ENCODE results near the gene ZNF414.

- TF ChIP-seq ZNF8 (CRISPR knock-in tag; IDR thresholded peaks at IDR 0.05): no peak
- TF ChIP-seq TOX (CRISPR knock-in tag; IDR thresholded peaks at IDR 0.05; ENCODE audit: borderline replicate concordance): no peak
- TF ChIP-seq PATZ1 (CRISPR knock-in tag; IDR thresholded peaks at IDR 0.05; ENCODE audit: borderline replicate concordance): no peak
- TF ChIP-seq SNAI2 (CRISPR knock-in tag; IDR thresholded peaks at IDR 0.05): no peak
- TF ChIP-seq CSDC2 (CRISPR knock-in tag; IDR thresholded peaks at IDR 0.05): no peak
- no peak for TF ChIP-seq RARB (CRISPR knock-in tag; IDR thresholded peaks at IDR 0.05)
- no peak for TF ChIP-seq GLIS3 (CRISPR knock-in tag; IDR thresholded peaks at IDR 0.05)
- TF ChIP-seq ARNTL (CRISPR knock-in tag; IDR thresholded peaks at IDR 0.05; ENCODE audit: borderline replicate concordance, low read depth): no peak
- no peak for TF ChIP-seq BACH2 (CRISPR knock-in tag; IDR thresholded peaks at IDR 0.05; ENCODE audit: borderline replicate concordance)
- no peak for TF ChIP-seq CREB5 (CRISPR knock-in tag; IDR thresholded peaks at IDR 0.05; ENCODE audit: low read depth)
- TF ChIP-seq ZNF70 (CRISPR knock-in tag; IDR thresholded peaks at IDR 0.05): no peak
Observed at GRCh38 chr19:8466018-8466417, 47.9 kb downstream of the ZNF414 start.

Measured in SK-N-SH treated with all-trans-retinoic acid at 6 μM for 48 hours (cell line).